ENCODE results near the gene PIK3AP1.

GRCh38 chr10:96570983-96571964 lies 149.0 kb downstream of the PIK3AP1 start:
- TF ChIP-seq CTCF (IDR thresholded peaks at IDR 0.05) (no peak), EP300 (IDR thresholded peaks at IDR 0.05) (no peak)
